ENCODE results near the gene MAD2L1.

DNA sequence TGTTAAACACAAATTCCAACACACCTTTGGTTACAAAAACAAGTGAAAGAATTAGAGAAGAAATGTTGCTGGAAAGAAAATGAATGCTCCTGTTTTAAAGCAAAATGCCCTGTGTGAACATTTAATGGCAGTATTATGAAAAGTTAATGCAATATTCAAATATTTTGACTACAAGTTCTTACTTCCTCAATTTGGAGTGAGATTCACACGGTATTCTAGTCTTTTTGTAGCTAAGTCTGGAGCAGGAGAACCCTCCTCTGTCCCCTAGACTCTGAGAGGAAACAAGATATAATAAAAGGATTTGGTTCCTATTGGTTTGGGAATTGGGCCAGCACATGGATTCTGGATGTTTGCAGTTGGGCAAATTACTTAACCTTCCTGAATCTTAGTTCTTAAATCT is 12.7 kb downstream of the MAD2L1 start:
- TF ChIP-seq POLR2A (IDR thresholded peaks at IDR 0.05; ENCODE audit: low read depth, low read length) (no peak), POLR2AphosphoS5 (IDR thresholded peaks at IDR 0.05; ENCODE audit: low read depth, low read length) (no peak)

Data from GM12891 (cell line).